ENCODE measurements around the gene GARIN3.

DNA sequence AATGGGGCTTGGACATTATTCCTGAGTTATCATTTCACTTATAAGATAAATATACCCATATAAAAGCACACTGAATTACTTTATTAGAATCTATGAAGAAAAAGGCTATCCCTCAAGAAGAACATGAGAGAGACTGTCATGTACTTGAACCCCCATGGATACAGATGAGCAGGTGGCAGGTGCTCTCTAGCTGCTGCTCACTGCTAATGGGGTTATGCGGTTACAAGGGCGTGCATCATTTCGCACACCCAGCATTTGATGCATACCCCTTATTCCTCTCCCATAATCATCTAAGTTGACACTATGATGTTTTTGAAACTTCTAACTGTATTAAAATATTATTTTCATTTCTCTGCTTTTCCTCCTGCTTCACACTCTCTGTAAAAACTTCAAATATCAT, 31.0 kb upstream of the GARIN3 start:
- no peak for TF ChIP-seq POLR2A (IDR thresholded peaks at IDR 0.05; ENCODE audit: low read length)
- no peak for TF ChIP-seq GATA1 (IDR thresholded peaks at IDR 0.05; ENCODE audit: low read depth, low read length)

All from erythroblast (primary cell).